ENCODE results near the gene TAF7L.

DNA sequence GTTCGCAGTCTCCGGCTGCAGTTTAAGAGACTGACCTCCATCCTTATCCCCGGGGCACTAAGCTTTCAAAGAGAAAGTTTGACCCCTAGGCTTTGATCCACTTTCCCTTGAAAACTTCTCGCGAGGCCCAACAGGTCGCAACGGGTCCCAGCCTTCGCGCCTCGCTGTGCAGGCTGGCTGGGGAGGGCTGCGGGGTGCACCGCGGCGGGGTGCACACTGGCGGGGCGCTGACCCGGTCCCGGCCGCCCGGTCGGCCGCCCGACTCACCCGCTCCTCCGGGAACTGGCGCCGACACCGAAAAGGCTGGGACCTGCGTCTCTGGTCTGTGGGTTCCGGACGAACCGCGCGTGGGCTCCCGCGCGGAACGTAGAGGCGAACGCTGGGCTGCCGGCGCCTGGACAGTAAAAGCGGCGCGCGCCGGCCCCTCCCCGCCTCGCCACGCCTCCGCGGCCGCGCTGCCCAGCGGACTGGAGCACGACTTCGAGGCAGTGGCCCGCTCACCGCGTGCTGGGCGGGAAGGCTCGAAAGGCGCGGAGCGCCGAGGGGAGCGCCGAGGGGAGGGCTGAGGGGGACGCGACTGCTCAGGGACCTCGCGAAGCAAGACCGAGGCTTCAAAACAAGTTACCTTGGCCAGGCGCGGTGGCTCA lies at the start of gene TAF7L:
- TF ChIP-seq, protein P1, sequence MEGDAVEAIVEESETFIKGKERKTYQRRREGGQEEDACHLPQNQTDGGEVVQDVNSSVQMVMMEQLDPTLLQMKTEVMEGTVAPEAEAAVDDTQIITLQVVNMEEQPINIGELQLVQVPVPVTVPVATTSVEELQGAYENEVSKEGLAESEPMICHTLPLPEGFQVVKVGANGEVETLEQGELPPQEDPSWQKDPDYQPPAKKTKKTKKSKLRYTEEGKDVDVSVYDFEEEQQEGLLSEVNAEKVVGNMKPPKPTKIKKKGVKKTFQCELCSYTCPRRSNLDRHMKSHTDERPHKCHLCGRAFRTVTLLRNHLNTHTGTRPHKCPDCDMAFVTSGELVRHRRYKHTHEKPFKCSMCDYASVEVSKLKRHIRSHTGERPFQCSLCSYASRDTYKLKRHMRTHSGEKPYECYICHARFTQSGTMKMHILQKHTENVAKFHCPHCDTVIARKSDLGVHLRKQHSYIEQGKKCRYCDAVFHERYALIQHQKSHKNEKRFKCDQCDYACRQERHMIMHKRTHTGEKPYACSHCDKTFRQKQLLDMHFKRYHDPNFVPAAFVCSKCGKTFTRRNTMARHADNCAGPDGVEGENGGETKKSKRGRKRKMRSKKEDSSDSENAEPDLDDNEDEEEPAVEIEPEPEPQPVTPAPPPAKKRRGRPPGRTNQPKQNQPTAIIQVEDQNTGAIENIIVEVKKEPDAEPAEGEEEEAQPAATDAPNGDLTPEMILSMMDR (IDR thresholded peaks at IDR 0.05; ENCODE audit: low read depth, low read length, missing input control) = no peak
- TF ChIP-seq RAD21 (IDR thresholded peaks at IDR 0.05) (no peak), EGR1 (IDR thresholded peaks at IDR 0.05; ENCODE audit: low read depth in 2 of 2) (no peak)
